ENCODE measurements around the gene HES1. TPM values are rescaled to one million over a fixed set of nuclear protein-coding genes. Genes with fewer than 3 reads are reported as not detected.
A peak's percentile ranks its signal among the peaks of the same experiment; 100 is the strongest.

HES1 gene
- total and polyA plus RNA-seq, 9 of the 15 experiments (the other 6 are each of a cell fraction or from before 2014, with no cell fraction given): 3.4 to 37.0 (median 19.3) TPM

DNA sequence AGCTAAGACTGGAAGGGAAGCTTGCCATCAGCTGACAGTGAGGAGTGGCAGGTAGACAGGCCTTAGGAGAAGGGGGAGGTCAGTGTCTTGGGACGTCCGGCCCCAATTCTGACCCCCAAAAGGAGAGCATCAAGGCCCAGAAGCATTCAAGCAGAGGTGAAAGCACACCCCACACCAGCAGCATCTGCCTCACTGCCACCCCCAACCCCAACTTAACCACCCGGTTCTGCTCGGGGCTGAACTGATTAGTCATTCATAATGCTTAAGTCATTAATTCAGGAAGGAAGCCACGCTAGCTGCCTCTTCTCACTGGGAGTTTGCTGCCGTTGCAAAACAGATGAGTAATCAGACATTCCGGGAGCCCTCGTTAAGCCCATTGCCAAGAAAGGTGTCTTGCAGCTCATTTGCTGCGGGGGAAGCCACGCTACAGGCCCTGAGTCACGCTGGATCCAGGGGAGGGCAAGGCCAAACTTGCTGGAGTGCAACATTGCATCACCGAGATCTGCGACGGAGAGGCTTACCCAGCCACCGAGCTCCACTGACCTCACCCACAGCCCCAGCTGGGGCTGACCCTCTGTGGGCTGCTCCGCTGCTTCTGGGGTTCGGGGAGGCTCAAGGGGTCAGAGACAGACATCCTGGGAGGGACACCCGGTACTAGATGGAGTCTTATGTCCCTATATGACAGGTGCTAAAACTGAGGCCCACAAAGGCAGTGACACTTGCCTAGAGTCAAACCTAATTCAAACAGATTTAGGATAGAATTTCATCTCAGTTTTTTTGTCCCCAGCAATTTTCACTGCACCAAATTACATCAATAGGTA, 46.4 kb upstream of the HES1 start (continued):
- TF ChIP-seq ERF (CRISPR knock-in tag; IDR thresholded peaks at IDR 0.05) (0 out of 2 replicates have a peak, but pooled peaks have one; percentile 63), ZNF212 (CRISPR knock-in tag; IDR thresholded peaks at IDR 0.05) (no peak), ZNF592 (IDR thresholded peaks at IDR 0.05) (peak; percentile 98), SETDB1 (IDR thresholded peaks at IDR 0.05; ENCODE audit: low read length) (peak; percentile 47), ZC3H4 (CRISPR knock-in tag; IDR thresholded peaks at IDR 0.05; ENCODE audit: borderline replicate concordance) (no peak), ZNF696 (CRISPR knock-in tag; conservative IDR thresholded peaks at IDR 0.05) (no peak), PURB (CRISPR knock-in tag; IDR thresholded peaks at IDR 0.05; ENCODE audit: low read depth) (no peak), YY1 (IDR thresholded peaks at IDR 0.05; ENCODE audit: borderline replicate concordance in 1 of 3, control insufficient read depth in 1 of 3, extremely low read depth in 1 of 3, insufficient read depth in 3 of 3, insufficient read length in 1 of 3, insufficient replicate concordance in 2 of 3, low read depth in 1 of 3, low read length in 2 of 3) (peak in 2 of 3 experiments; percentile 43 to 47), FOS (IDR thresholded peaks at IDR 0.05; ENCODE audit: extremely low read depth, insufficient read length) (peak; percentile 61), HLTF (IDR thresholded peaks at IDR 0.05) (0 out of 2 replicates have a peak, but pooled peaks have one; percentile 38), ZNF165 (CRISPR knock-in tag; IDR thresholded peaks at IDR 0.05; ENCODE audit: borderline replicate concordance) (no peak), SMC3 (conservative IDR thresholded peaks at IDR 0.05; ENCODE audit: insufficient read depth, low read depth, low read length) (no peak), ZKSCAN1 (IDR thresholded peaks at IDR 0.05; ENCODE audit: low read depth, low read length) (0 out of 2 replicates have a peak, but pooled peaks have one; percentile 64), CBX5 (IDR thresholded peaks at IDR 0.05; ENCODE audit: borderline replicate concordance, low read depth) (peak; percentile 51; the same call in 1 of the 2 replicates), BRF1 (IDR thresholded peaks at IDR 0.05; ENCODE audit: borderline replicate concordance, extremely low read depth, insufficient read length) (no peak)
- TF ChIP-seq, protein P1, sequence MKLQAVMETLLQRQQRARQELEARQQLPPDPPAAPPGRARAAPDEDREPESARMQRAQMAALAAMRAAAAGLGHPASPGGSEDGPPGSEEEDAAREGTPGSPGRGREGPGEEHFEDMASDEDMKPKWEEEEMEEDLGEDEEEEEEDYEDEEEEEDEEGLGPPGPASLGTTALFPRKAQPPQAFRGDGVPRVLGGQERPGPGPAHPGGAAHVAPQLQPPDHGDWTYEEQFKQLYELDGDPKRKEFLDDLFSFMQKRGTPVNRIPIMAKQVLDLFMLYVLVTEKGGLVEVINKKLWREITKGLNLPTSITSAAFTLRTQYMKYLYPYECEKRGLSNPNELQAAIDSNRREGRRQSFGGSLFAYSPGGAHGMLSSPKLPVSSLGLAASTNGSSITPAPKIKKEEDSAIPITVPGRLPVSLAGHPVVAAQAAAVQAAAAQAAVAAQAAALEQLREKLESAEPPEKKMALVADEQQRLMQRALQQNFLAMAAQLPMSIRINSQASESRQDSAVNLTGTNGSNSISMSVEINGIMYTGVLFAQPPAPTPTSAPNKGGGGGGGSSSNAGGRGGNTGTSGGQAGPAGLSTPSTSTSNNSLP (IDR thresholded peaks at IDR 0.05; ENCODE audit: borderline replicate concordance, low read depth, low read length): peak; percentile 61; the same call in 1 of the 2 replicates
- TF ChIP-seq, protein P2, sequence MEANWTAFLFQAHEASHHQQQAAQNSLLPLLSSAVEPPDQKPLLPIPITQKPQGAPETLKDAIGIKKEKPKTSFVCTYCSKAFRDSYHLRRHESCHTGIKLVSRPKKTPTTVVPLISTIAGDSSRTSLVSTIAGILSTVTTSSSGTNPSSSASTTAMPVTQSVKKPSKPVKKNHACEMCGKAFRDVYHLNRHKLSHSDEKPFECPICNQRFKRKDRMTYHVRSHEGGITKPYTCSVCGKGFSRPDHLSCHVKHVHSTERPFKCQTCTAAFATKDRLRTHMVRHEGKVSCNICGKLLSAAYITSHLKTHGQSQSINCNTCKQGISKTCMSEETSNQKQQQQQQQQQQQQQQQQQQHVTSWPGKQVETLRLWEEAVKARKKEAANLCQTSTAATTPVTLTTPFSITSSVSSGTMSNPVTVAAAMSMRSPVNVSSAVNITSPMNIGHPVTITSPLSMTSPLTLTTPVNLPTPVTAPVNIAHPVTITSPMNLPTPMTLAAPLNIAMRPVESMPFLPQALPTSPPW (CRISPR knock-in tag; IDR thresholded peaks at IDR 0.05): peak; percentile 84
- TF ChIP-seq, protein P3, sequence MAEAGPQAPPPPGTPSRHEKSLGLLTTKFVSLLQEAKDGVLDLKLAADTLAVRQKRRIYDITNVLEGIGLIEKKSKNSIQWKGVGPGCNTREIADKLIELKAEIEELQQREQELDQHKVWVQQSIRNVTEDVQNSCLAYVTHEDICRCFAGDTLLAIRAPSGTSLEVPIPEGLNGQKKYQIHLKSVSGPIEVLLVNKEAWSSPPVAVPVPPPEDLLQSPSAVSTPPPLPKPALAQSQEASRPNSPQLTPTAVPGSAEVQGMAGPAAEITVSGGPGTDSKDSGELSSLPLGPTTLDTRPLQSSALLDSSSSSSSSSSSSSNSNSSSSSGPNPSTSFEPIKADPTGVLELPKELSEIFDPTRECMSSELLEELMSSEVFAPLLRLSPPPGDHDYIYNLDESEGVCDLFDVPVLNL (CRISPR knock-in tag; IDR thresholded peaks at IDR 0.05; ENCODE audit: low read depth): no peak
